DOHH2 (cell line): Measurements from ENCODE around the gene DSCAM.

ENCODE experiments used
- H3F3A ChIP-seq: fragments of 200-600 bp; sonication (generic), shearing (Covaris generic); 2 replicates; pipeline ENCODE4 v1.6.0; 2016; ENCODE audit warnings: antibody characterized with exemption, mild to moderate bottlenecking; ENCODE audit not compliant: control insufficient read depth, insufficient read depth
- H3K27ac ChIP-seq: fragments of 200-600 bp; sonication (generic); 2 replicates; pipeline ENCODE4 v1.5.1; 2014; ENCODE audit warnings: low read depth, mild to moderate bottlenecking, low read length, moderate library complexity
- H3K27me3 ChIP-seq: fragments of 200-600 bp; sonication (generic); 2 replicates; pipeline ENCODE4 v1.6.1; 2014; ENCODE audit warnings: mild to moderate bottlenecking, low read length, mixed read lengths; ENCODE audit not compliant: control insufficient read depth
- H3K36me3 ChIP-seq: fragments of 200-600 bp; sonication (generic); 2 replicates; pipeline ENCODE4 v1.6.1; 2014; ENCODE audit warnings: mild to moderate bottlenecking, low read length, moderate library complexity, mixed read lengths; ENCODE audit not compliant: control insufficient read depth
- H3K4me1 ChIP-seq: fragments of 200-600 bp; sonication (generic); 2 replicates; pipeline ENCODE4 v1.6.1; 2014; ENCODE audit warnings: mild to moderate bottlenecking, low read length, mixed read lengths; ENCODE audit not compliant: control insufficient read depth
- H3K4me2 ChIP-seq: fragments of 200-600 bp; sonication (generic); 2 replicates; pipeline ENCODE4 v1.6.0; 2014; ENCODE audit warnings: mild to moderate bottlenecking, low read length, moderate library complexity
- H3K4me3 ChIP-seq: fragments of 200-600 bp; sonication (generic); 2 replicates; pipeline ENCODE4 v1.5.1; 2014; ENCODE audit warnings: mild to moderate bottlenecking, low read length, mixed read lengths
- H3K79me2 ChIP-seq: fragments of 200-600 bp; sonication (generic); 2 replicates; pipeline ENCODE4 v1.6.1; 2014; ENCODE audit warnings: mild to moderate bottlenecking, low read length, mixed read lengths; ENCODE audit not compliant: control insufficient read depth
- H3K9me2 ChIP-seq: fragments of 200-600 bp; sonication (generic); replicated peaks from 2 replicates; pipeline ENCODE4 v1.6.1; 2014; ENCODE audit warnings: mild to moderate bottlenecking, low read length, mixed read lengths; ENCODE audit not compliant: control insufficient read depth
- H3K9me3 ChIP-seq: fragments of 200-600 bp; sonication (generic); 2 replicates; pipeline ENCODE4 v1.6.1; 2014; ENCODE audit warnings: antibody characterized with exemption, low read length, mixed read lengths; ENCODE audit not compliant: control insufficient read depth, insufficient read depth
- H4K20me1 ChIP-seq: fragments of 200-600 bp; sonication (generic); 2 replicates; pipeline ENCODE4 v1.6.0; 2014; ENCODE audit warnings: low read depth, mild to moderate bottlenecking, antibody characterized with exemption, low read length, moderate library complexity; ENCODE audit not compliant: control insufficient read depth, insufficient read depth
- CTCF ChIP-seq: fragments of 200-600 bp; sonication (generic); IDR thresholded peaks from one replicate; pipeline ENCODE4 v1.5.1; 2014; ENCODE audit warnings: antibody characterized with exemption, mild to moderate bottlenecking, low read depth, low read length; ENCODE audit not compliant: poor library complexity, severe bottlenecking
- EZH2phosphoT487 ChIP-seq: fragments of 200-600 bp; sonication (generic); IDR thresholded peaks from 2 replicates; pipeline ENCODE4 v1.6.1; 2017; ENCODE audit warnings: borderline replicate concordance, mild to moderate bottlenecking, antibody characterized with exemption, low read length, moderate library complexity, mixed read lengths

The DSCAM gene

GRCh38 chr21:40340357-40340756 is 506.6 kb downstream of the DSCAM start:
- Histone ChIP-seq H4K20me1 (no peaks in the 10 kb centered on the region), H3K27ac (no peak overlapping the region), H3K27me3 (no peaks in the 10 kb centered on the region), H3K4me3 (no peak overlapping the region), H3K9me3 (peaks cover 3% of the 10 kb centered on the region; the same call in 1 of the 2 replicates), H3K36me3 (no peaks in the 10 kb centered on the region), H3F3A (no peaks in the 10 kb centered on the region), H3K4me2 (no peak overlapping the region), H3K79me2 (no peaks in the 10 kb centered on the region; the same call in 1 of the 2 replicates), H3K9me2 (no peaks in the 10 kb centered on the region), H3K4me1 (no peaks in the 10 kb centered on the region)
- TF ChIP-seq CTCF (no peak), EZH2phosphoT487 (no peak)

GRCh38 chr21:40339050-40339449 is 507.9 kb downstream of the DSCAM start:
- H3K4me1 ChIP-seq = no peaks in the 10 kb centered on the region
- H3K27me3 ChIP-seq = no peaks in the 10 kb centered on the region
- H3K79me2 ChIP-seq = no peaks in the 10 kb centered on the region; the same call in 1 of the 2 replicates
- H3K4me3 ChIP-seq = no peak overlapping the region
- peaks cover 3% of the 10 kb centered on the region; the same call in 1 of the 2 replicates for H3K9me3 ChIP-seq
- H3K36me3 ChIP-seq = no peaks in the 10 kb centered on the region
- no peak for TF ChIP-seq CTCF
- TF ChIP-seq EZH2phosphoT487 = no peak
- H3K27ac ChIP-seq = no peak overlapping the region
- no peaks in the 10 kb centered on the region for H3F3A ChIP-seq
- no peaks in the 10 kb centered on the region for H3K9me2 ChIP-seq
- H3K4me2 ChIP-seq = no peak overlapping the region
- no peaks in the 10 kb centered on the region for H4K20me1 ChIP-seq

GRCh38 chr21:40337981-40338380 is 509.0 kb downstream of the DSCAM start:
- H3K27ac ChIP-seq = no peak overlapping the region
- no peaks in the 10 kb centered on the region for H3K4me1 ChIP-seq
- H3K36me3 ChIP-seq = no peaks in the 10 kb centered on the region
- H3K27me3 ChIP-seq = no peaks in the 10 kb centered on the region
- peaks cover 3% of the 10 kb centered on the region; the same call in 1 of the 2 replicates for H3K9me3 ChIP-seq
- no peak overlapping the region for H3K4me2 ChIP-seq
- H3K9me2 ChIP-seq = no peaks in the 10 kb centered on the region
- no peaks in the 10 kb centered on the region for H3F3A ChIP-seq
- no peak for TF ChIP-seq EZH2phosphoT487
- no peaks in the 10 kb centered on the region; the same call in 1 of the 2 replicates for H3K79me2 ChIP-seq
- H4K20me1 ChIP-seq = no peaks in the 10 kb centered on the region
- no peak overlapping the region for H3K4me3 ChIP-seq

GRCh38 chr21:40335704-40336103 is 511.3 kb downstream of the DSCAM start:
- TF ChIP-seq EZH2phosphoT487 = no peak
- TF ChIP-seq CTCF = no peak
- H3K4me2 ChIP-seq = no peak overlapping the region
- no peaks in the 10 kb centered on the region for H4K20me1 ChIP-seq
- H3K9me2 ChIP-seq = no peaks in the 10 kb centered on the region
- no peaks in the 10 kb centered on the region for H3F3A ChIP-seq
- no peaks in the 10 kb centered on the region for H3K4me1 ChIP-seq
- H3K9me3 ChIP-seq = peaks cover 3% of the 10 kb centered on the region; the same call in 1 of the 2 replicates
- H3K36me3 ChIP-seq = no peaks in the 10 kb centered on the region
- no peak overlapping the region for H3K4me3 ChIP-seq
- H3K27me3 ChIP-seq = no peaks in the 10 kb centered on the region
- no peaks in the 10 kb centered on the region; the same call in 1 of the 2 replicates for H3K79me2 ChIP-seq
- H3K27ac ChIP-seq = no peak overlapping the region
